H1 (cell line): ENCODE data around the gene GP1BB. TPM values are rescaled to one million over a fixed set of nuclear protein-coding genes. Genes with fewer than 3 reads are reported as not detected.

Experiments used
- CTCF ChIA-PET: fragments of 300-600 bp; sonication (Branson Sonifier 250); formaldehyde crosslinking; loops from one replicate; lab custom pipeline; 2021; ENCODE audit not compliant: partially characterized antibody; lab: Charles Lee
- POLR2A ChIA-PET: fragments of 300-600 bp; sonication (Branson Sonifier 250); formaldehyde crosslinking; loops from one replicate; lab custom pipeline; 2021; ENCODE audit warnings: inconsistent platforms; ENCODE audit not compliant: partially characterized antibody; lab: Charles Lee
- DNase-seq, 2 experiments: peaks; one replicate each; pipeline versions ENCODE4 v3.0.0 to v3.0.0-alpha.2; 2010 to 2022; ENCODE audit warnings: low spot score in 2 of 2, low read depth in 1 of 2, mixed read lengths in 1 of 2
- FAIRE-seq: peaks from 2 replicates; lab custom pipeline; 2011; peaks lifted over from hg19 to GRCh38; lab: Jason Lieb, UNC
- H2AFZ ChIP-seq: 2 replicates; pipeline ENCODE4 v1.8.1; 2012; ENCODE audit warnings: low read length, inconsistent platforms
- H2AK5ac ChIP-seq: 2 replicates; pipeline ENCODE4 v1.6.1; 2013; ENCODE audit warnings: low read depth, low read length
- H2BK120ac ChIP-seq: replicated peaks from 2 replicates; pipeline ENCODE3; 2013; ENCODE audit warnings: low read depth, low read length, inconsistent platforms
- H2BK12ac ChIP-seq: 2 replicates; pipeline ENCODE4 v1.6.1; 2013; ENCODE audit warnings: low read depth, low read length
- H2BK15ac ChIP-seq: 2 replicates; pipeline ENCODE4 v1.6.1; 2013; ENCODE audit warnings: low read length
- H2BK20ac ChIP-seq: 2 replicates; pipeline ENCODE4 v1.6.1; 2013; ENCODE audit warnings: low read length
- H2BK5ac ChIP-seq: 2 replicates; pipeline ENCODE4 v1.6.1; 2013; ENCODE audit warnings: low read depth, low read length
- H3K14ac ChIP-seq: 2 replicates; pipeline ENCODE4 v1.6.1; 2013; ENCODE audit warnings: inconsistent platforms; ENCODE audit not compliant: insufficient read length
- H3K18ac ChIP-seq: 2 replicates; pipeline ENCODE4 v1.6.1; 2013; ENCODE audit warnings: low read length; ENCODE audit errors: extremely low read depth
- H3K23ac ChIP-seq: 2 replicates; pipeline ENCODE4 v1.6.1; 2013; ENCODE audit warnings: inconsistent platforms; ENCODE audit not compliant: insufficient read length
- H3K23me2 ChIP-seq: 2 replicates; pipeline ENCODE4 v1.6.1; 2013; ENCODE audit warnings: low read depth, low read length
- H3K27ac ChIP-seq: 2 replicates; pipeline ENCODE4 v1.6.1; 2011; ENCODE audit warnings: low read depth, low read length, inconsistent platforms
- H3K27me3 ChIP-seq, 4 experiments: replicated peaks in 1 of 4; 1 replicate in 1 of 4; 2 replicates in 3 of 4; pipeline versions ENCODE4 v1.6.1 to v1.8.1; 2011 to 2013; ENCODE audit warnings: low read length in 3 of 4, mild to moderate bottlenecking in 3 of 4, inconsistent platforms in 2 of 4, mixed read lengths in 2 of 4, moderate library complexity in 1 of 4; ENCODE audit not compliant: control insufficient read depth in 3 of 4, insufficient read depth in 3 of 4; ENCODE audit errors: extremely low read depth in 1 of 4
- H3K36me3 ChIP-seq, 4 experiments: 2 replicates each; pipeline versions ENCODE4 v1.6.1 to v1.8.1; 2011 to 2013; ENCODE audit warnings: mild to moderate bottlenecking in 4 of 4, low read length in 3 of 4, moderate library complexity in 2 of 4, control low read depth in 1 of 4, inconsistent platforms in 1 of 4; ENCODE audit not compliant: insufficient read depth in 4 of 4, control insufficient read depth in 2 of 4
- H3K4ac ChIP-seq: replicated peaks from 2 replicates; pipeline ENCODE3; 2013; ENCODE audit warnings: low read length, low read depth, mixed read lengths, inconsistent platforms; ENCODE audit not compliant: insufficient read length
- H3K4me1 ChIP-seq, 4 experiments: replicated peaks in 1 of 4; 1 replicate in 1 of 4; 2 replicates in 3 of 4; pipeline versions ENCODE4 v1.6.1 to v1.8.1; 2011 to 2013; ENCODE audit warnings: low read length in 3 of 4, inconsistent platforms in 2 of 4, mixed read lengths in 1 of 4; ENCODE audit not compliant: insufficient read depth in 4 of 4, control insufficient read depth in 3 of 4
- H3K4me2 ChIP-seq, 2 experiments: 2 replicates each; pipeline versions ENCODE4 v1.6.1 to v1.8.1; 2011 to 2013; ENCODE audit warnings: low read depth in 2 of 2, low read length in 2 of 2, control low read depth in 1 of 2, inconsistent platforms in 1 of 2, mild to moderate bottlenecking in 1 of 2; ENCODE audit not compliant: insufficient read depth in 1 of 2
- H3K4me3 ChIP-seq, 4 experiments: fragments of 200-600, 300-600 bp in 1 of 4; sonication (generic), shearing (Covaris generic), sonication (Bioruptor Twin) in 1 of 4; 2 replicates each; pipeline versions ENCODE4 v1.5.1 to v1.8.1; 2011 to 2016; ENCODE audit warnings: low read length in 4 of 4, low read depth in 3 of 4, control low read depth in 2 of 4, inconsistent platforms in 2 of 4, mild to moderate bottlenecking in 2 of 4, mixed read lengths in 1 of 4, moderate library complexity in 1 of 4; ENCODE audit not compliant: insufficient read depth in 2 of 4; ENCODE audit errors: extremely low read depth in 1 of 4
- H3K56ac ChIP-seq: replicated peaks from 2 replicates; pipeline ENCODE3; 2013; ENCODE audit warnings: low read depth, mild to moderate bottlenecking, mixed read lengths, low read length, inconsistent platforms; ENCODE audit not compliant: insufficient read length
- H3K79me1 ChIP-seq: 2 replicates; pipeline ENCODE4 v1.6.1; 2013; ENCODE audit warnings: low read depth, low read length, control low read depth
- H3K79me2 ChIP-seq, 2 experiments: 2 replicates each; pipeline versions ENCODE4 v1.6.1 to v1.8.1; 2012 to 2013; ENCODE audit warnings: low read length in 2 of 2, mild to moderate bottlenecking in 2 of 2, inconsistent platforms in 1 of 2; ENCODE audit not compliant: insufficient read depth in 2 of 2, control insufficient read depth in 1 of 2
- H3K9ac ChIP-seq, 4 experiments: replicated peaks in 1 of 4; 1 replicate in 1 of 4; 2 replicates in 3 of 4; pipeline versions ENCODE4 v1.6.1 to v1.8.1; 2011 to 2013; ENCODE audit warnings: low read depth in 3 of 4, low read length in 3 of 4, control low read depth in 2 of 4, mild to moderate bottlenecking in 2 of 4, moderate library complexity in 2 of 4, inconsistent platforms in 1 of 4; ENCODE audit errors: extremely low read depth in 1 of 4
- H3K9me3 ChIP-seq, 2 experiments: 2 replicates each; pipeline versions ENCODE4 v1.6.1 to v1.8.1; 2012 to 2013; ENCODE audit warnings: mild to moderate bottlenecking in 2 of 2, moderate library complexity in 2 of 2, control low read depth in 1 of 2, inconsistent platforms in 1 of 2, low read depth in 1 of 2, low read length in 1 of 2, mixed read lengths in 1 of 2; ENCODE audit not compliant: insufficient read depth in 2 of 2
- H4K20me1 ChIP-seq, 2 experiments: replicated peaks in 1 of 2; 2 replicates each; pipeline versions ENCODE3 to v1.8.1; 2011 to 2013; ENCODE audit warnings: inconsistent platforms in 2 of 2, low read length in 2 of 2, mild to moderate bottlenecking in 1 of 2; ENCODE audit not compliant: insufficient read depth in 2 of 2, control insufficient read depth in 1 of 2
- H4K5ac ChIP-seq: 2 replicates; pipeline ENCODE4 v1.6.1; 2013; ENCODE audit warnings: low read length, low read depth, mixed read lengths, inconsistent platforms; ENCODE audit not compliant: insufficient read length
- H4K8ac ChIP-seq: 2 replicates; pipeline ENCODE4 v1.8.0; 2013; ENCODE audit warnings: mild to moderate bottlenecking, moderate library complexity, low read length, inconsistent platforms; ENCODE audit not compliant: insufficient read depth; ENCODE audit errors: extremely low read depth
- H4K91ac ChIP-seq: replicated peaks from 2 replicates; pipeline ENCODE3; 2013; ENCODE audit warnings: low read length, mixed read lengths, inconsistent platforms; ENCODE audit not compliant: insufficient read length
- CBX5 ChIP-seq: fragments of 300-800, 300-1000 bp; sonication (generic); IDR thresholded peaks from 2 replicates; pipeline ENCODE4 v1.7.1; 2016; ENCODE audit warnings: antibody characterized with exemption, low read length, low read depth
- E2F6 ChIP-seq: IDR thresholded peaks from 2 replicates; pipeline ENCODE4 v1.6.1; 2012; ENCODE audit warnings: inconsistent platforms
- EZH2 ChIP-seq: fragments of 200-600 bp; sonication (generic); IDR thresholded peaks from 2 replicates; pipeline ENCODE4 v1.7.1; 2012; ENCODE audit warnings: low read depth, mild to moderate bottlenecking, moderate library complexity, low read length, inconsistent platforms; ENCODE audit not compliant: severe bottlenecking
- POLR2A ChIP-seq, 2 experiments: IDR thresholded peaks; 1 replicate in 1 of 2; 2 replicates in 1 of 2; pipeline ENCODE4 v1.6.1; 2011; ENCODE audit warnings: low read depth in 2 of 2, low read length in 2 of 2, mild to moderate bottlenecking in 2 of 2; ENCODE audit errors: control extremely low read depth in 1 of 2
- SUZ12 ChIP-seq: fragments of 200-600 bp; sonication (generic); IDR thresholded peaks from 2 replicates; pipeline ENCODE4 v1.6.1; 2012; ENCODE audit warnings: mild to moderate bottlenecking, inconsistent platforms, low read length, moderate library complexity, mixed read lengths
- WGBS, 2 experiments: shearing (Covaris generic) in 1 of 2; methylation state at CpG; one replicate each; pipeline versions ENCODE4 v1.1.6 to v1.1.7; 2013 to 2015; ENCODE audit warnings: low lambda C conversion rate in 2 of 2, mixed read lengths in 2 of 2, inconsistent platforms in 1 of 2, low coverage in 1 of 2, missing lambda C conversion rate in 1 of 2; ENCODE audit not compliant: insufficient replicate concordance in 2 of 2, insufficient coverage in 1 of 2, insufficient read length in 1 of 2; ENCODE audit errors: extremely low coverage in 1 of 2, missing lambda C conversion rate in 1 of 2; 5-methylcytosine and 5-hydroxymethylcytosine counted together
- polyA plus RNA-seq, 7 experiments: library from polyadenylated mRNA; depleted of rRNA in 3 of 7; stranded (reverse) in 5 of 7; unstranded in 2 of 7; fragments of >200 nt in 5 of 7; fragments of 200-250 nt in 2 of 7; gene quantifications; 1 replicate in 5 of 7; 2 replicates in 1 of 7; 4 replicates in 1 of 7; pipeline versions ENCODE4 v1.2.1 to v1.2.3, GENCODE V29; 2011 to 2013; ENCODE audit warnings: missing spikeins in 2 of 7, mixed read lengths in 2 of 7
- total RNA-seq: library from RNA; stranded (reverse); fragmentation: NEBNext Ultra II Directional; extraction: Animal tissue kit (Norgen Biotek cat#: 25700); gene quantifications from 2 replicates; pipeline ENCODE4 v1.2.1, GENCODE V29; 2021

The GP1BB gene
- total and polyA plus RNA-seq, 2 of the 8 experiments (the other 6 are each of a cell fraction or from before 2014, with no cell fraction given) = 0.36 TPM; not detected in 1

- no peak overlapping the region for H3K27ac ChIP-seq
- H3K14ac ChIP-seq = no peak overlapping the region
- TF ChIP-seq CBX5 (no peak), SUZ12 (peak; percentile 82), E2F6 (no peak), POLR2A (IDR thresholded peaks at IDR 0.05; ENCODE audit: control extremely low read depth in 1 of 2, low read depth in 2 of 2, low read length in 2 of 2) (no peak), EZH2 (peak; percentile 96)
- no peak overlapping the region for H2BK20ac ChIP-seq
- no peak overlapping the region for H3K23ac ChIP-seq
- no peak overlapping the region; the same call in 1 of the 2 replicates for H4K8ac ChIP-seq
- no peak overlapping the region for H3K56ac ChIP-seq
- H2AK5ac ChIP-seq = no peak overlapping the region
- no peaks in the 10 kb centered on the region for H3K79me2 ChIP-seq
- no peaks in the 10 kb centered on the region for H3K9me3 ChIP-seq
- peaks cover 70 to 86% (median 78%) of the 10 kb centered on the region in 4 experiments for H3K27me3 ChIP-seq
- peaks cover 0 to 38% (median 13%) of the 10 kb centered on the region in 4 experiments; a peak in 5 of 7 replicates for H3K4me1 ChIP-seq
- FAIRE-seq (no peak), DNase-seq (no peak)
- no peak overlapping the region for H2BK15ac ChIP-seq
- no peak overlapping the region for H4K91ac ChIP-seq
- CTCF ChIA-PET = interaction anchor here (0.6 to 16.5 kb wide), 17 partner anchors 8 to 203 kb away, joined by 3 to 168 read pairs (median 4); no protein-coding TSS in a partner anchor
- WGBS, 2 experiments = 6% methylated on average over 22 of the region's 26 CpGs; no CpG with 5 or more reads in 1 of the 2 experiments
- H3K4me2 ChIP-seq = peak overlapping the region; percentile 44 to 67
- POLR2A ChIA-PET = interaction anchor here (1.6 to 3.8 kb wide), 2 partner anchors 8 to 9 kb away, joined by 4 to 21 read pairs; no protein-coding TSS in a partner anchor
- H3K36me3 ChIP-seq = peaks cover 0 to 15% (median 0%) of the 10 kb centered on the region in 4 experiments; a peak in 1 of 8 replicates
- H2AFZ ChIP-seq = no peak overlapping the region
- H3K4ac ChIP-seq = no peak overlapping the region
- H3K79me1 ChIP-seq = no peaks in the 10 kb centered on the region
- H3K18ac ChIP-seq = peak overlapping the region; percentile 32; the same call in 1 of the 2 replicates
- H4K5ac ChIP-seq = no peak overlapping the region
- peak overlapping the region in 1 of 4 experiments; percentile 56; a peak in 4 of 8 replicates for H3K4me3 ChIP-seq
- no peaks in the 10 kb centered on the region; the same call in 1 of the 2 replicates for H3K23me2 ChIP-seq
- peaks cover 18 to 27% of the 10 kb centered on the region in 2 experiments for H4K20me1 ChIP-seq
- H2BK12ac ChIP-seq = peak overlapping the region; percentile 39; the same call in 1 of the 2 replicates
- H3K9ac ChIP-seq = no peak overlapping the region
- no peak overlapping the region for H2BK120ac ChIP-seq
- no peak overlapping the region for H2BK5ac ChIP-seq
These were observed 32.5 kb downstream of the GP1BB start for GRCh38 chr22:19755722-19756287.
